Mesendoderm (in vitro differentiated cells): Measurements from ENCODE around the gene S100P.
"Not testable (repeated sequence)": the region's sequence is repeated elsewhere in the genome, so short reads cannot be mapped to it uniquely, and the experiment has no call there.

Experiments
- DNase-seq: peaks from one replicate; pipeline ENCODE4 v3.0.0; 2013
- H2AK5ac ChIP-seq: 2 replicates; pipeline ENCODE4 v1.6.1; 2013; ENCODE audit warnings: low read length, inconsistent platforms
- H2BK120ac ChIP-seq: 2 replicates; pipeline ENCODE4 v1.6.1; 2013; ENCODE audit warnings: low read depth, mild to moderate bottlenecking, low read length, moderate library complexity, mixed read lengths
- H2BK15ac ChIP-seq: replicated peaks from 2 replicates; pipeline ENCODE4 v1.6.1; 2013; ENCODE audit warnings: low read depth, mild to moderate bottlenecking, moderate library complexity
- H2BK5ac ChIP-seq: 2 replicates; pipeline ENCODE4 v1.6.1; 2013; ENCODE audit warnings: low read length, inconsistent platforms
- H3K18ac ChIP-seq: 2 replicates; pipeline ENCODE4 v1.6.1; 2013; ENCODE audit warnings: mild to moderate bottlenecking, low read length, mixed read lengths
- H3K23ac ChIP-seq: one replicate; pipeline ENCODE4 v1.6.1; 2013; ENCODE audit warnings: low read length
- H3K27ac ChIP-seq: 2 replicates; pipeline ENCODE4 v1.5.1; 2013; ENCODE audit warnings: low read depth, mild to moderate bottlenecking, inconsistent platforms, low read length, moderate library complexity
- H3K27me3 ChIP-seq: 2 replicates; pipeline ENCODE4 v1.6.1; 2013; ENCODE audit warnings: low read length, control low read depth, mild to moderate bottlenecking, inconsistent platforms; ENCODE audit not compliant: insufficient read depth, poor library complexity
- H3K36me3 ChIP-seq: 2 replicates; pipeline ENCODE4 v1.6.1; 2013; ENCODE audit warnings: low read length, inconsistent platforms; ENCODE audit not compliant: control insufficient read depth, insufficient read depth
- H3K4ac ChIP-seq: one replicate; pipeline ENCODE4 v1.6.1; 2013; ENCODE audit warnings: low read depth, mild to moderate bottlenecking, low read length, moderate library complexity
- H3K4me1 ChIP-seq: 2 replicates; pipeline ENCODE4 v1.6.1; 2013; ENCODE audit warnings: low read depth, low read length, inconsistent platforms; ENCODE audit not compliant: control insufficient read depth
- H3K4me2 ChIP-seq: 2 replicates; pipeline ENCODE4 v1.6.1; 2013; ENCODE audit warnings: low read length
- H3K4me3 ChIP-seq: 2 replicates; pipeline ENCODE4 v1.5.1; 2013; ENCODE audit warnings: mild to moderate bottlenecking, low read length
- H3K56ac ChIP-seq: one replicate; pipeline ENCODE4 v1.6.1; 2013; ENCODE audit warnings: low read length
- H3K79me1 ChIP-seq: 2 replicates; pipeline ENCODE4 v1.6.1; 2013; ENCODE audit warnings: low read length, inconsistent platforms
- H3K79me2 ChIP-seq: 2 replicates; pipeline ENCODE4 v1.6.1; 2013; ENCODE audit warnings: mild to moderate bottlenecking, low read length; ENCODE audit not compliant: control insufficient read depth, insufficient read depth
- H3K9ac ChIP-seq: 2 replicates; pipeline ENCODE4 v1.6.1; 2013; ENCODE audit warnings: low read length, inconsistent platforms
- H4K5ac ChIP-seq: one replicate; pipeline ENCODE4 v1.6.1; 2013; ENCODE audit warnings: low read length
- H4K8ac ChIP-seq: one replicate; pipeline ENCODE4 v1.6.1; 2013; ENCODE audit warnings: low read depth, mild to moderate bottlenecking, control low read depth, low read length, moderate library complexity
- WGBS: extraction: QIAGEN DNeasy Blood & Tissue Kit; methylation state at CpG from one replicate; pipeline ENCODE4 v1.1.7; 2013; ENCODE audit warnings: low lambda C conversion rate, missing lambda C conversion rate; ENCODE audit not compliant: insufficient coverage; ENCODE audit errors: extremely low coverage; 5-methylcytosine and 5-hydroxymethylcytosine counted together

Gene S100P

GRCh38 chr4:6723851-6724250 is 30.2 kb downstream of the S100P start:
- Histone ChIP-seq H2BK15ac (no peak overlapping the region), H3K9ac (no peak overlapping the region), H3K79me1 (no peaks in the 10 kb centered on the region), H3K27me3 (no peaks in the 10 kb centered on the region), H3K4me2 (no peak overlapping the region), H3K4me3 (no peak overlapping the region), H3K27ac (no peak overlapping the region), H4K8ac (no peak overlapping the region), H2AK5ac (no peak overlapping the region), H3K4ac (no peak overlapping the region), H3K56ac (no peak overlapping the region), H3K79me2 (no peaks in the 10 kb centered on the region), H2BK120ac (no peak overlapping the region), H3K36me3 (no peaks in the 10 kb centered on the region), H4K5ac (no peak overlapping the region), H3K18ac (no peak overlapping the region), H2BK5ac (no peak overlapping the region), H3K4me1 (no peaks in the 10 kb centered on the region), H3K23ac (no peak overlapping the region)
- no peak for DNase-seq
- WGBS: no CpG with 5 or more reads among the region's 8 CpGs

- Histone ChIP-seq H4K8ac (no peak overlapping the region), H3K36me3 (no peaks in the 10 kb centered on the region), H3K79me2 (no peaks in the 10 kb centered on the region), H2BK15ac (no peak overlapping the region), H3K4ac (no peak overlapping the region), H3K56ac (no peak overlapping the region), H3K23ac (no peak overlapping the region), H2AK5ac (no peak overlapping the region), H3K4me1 (no peaks in the 10 kb centered on the region), H2BK120ac (no peak overlapping the region), H3K18ac (no peak overlapping the region), H3K4me2 (no peak overlapping the region), H4K5ac (no peak overlapping the region), H3K79me1 (no peaks in the 10 kb centered on the region), H3K4me3 (no peak overlapping the region), H3K27me3 (no peaks in the 10 kb centered on the region), H2BK5ac (no peak overlapping the region), H3K27ac (no peak overlapping the region), H3K9ac (no peak overlapping the region)
- DNase-seq: no peak
- no CpG with 5 or more reads among the region's 21 CpGs for WGBS
Measured at GRCh38 chr4:6724421-6725111, 30.9 kb downstream of the S100P start.

- H3K79me2 ChIP-seq, H3K27ac ChIP-seq, H3K9ac ChIP-seq, H2AK5ac ChIP-seq, H2BK120ac ChIP-seq, H3K4me2 ChIP-seq, H3K4me1 ChIP-seq, H4K5ac ChIP-seq, H2BK5ac ChIP-seq, H3K18ac ChIP-seq, DNase-seq, H3K4ac ChIP-seq, H3K36me3 ChIP-seq, H3K79me1 ChIP-seq, H3K23ac ChIP-seq, H3K4me3 ChIP-seq, H3K56ac ChIP-seq, H3K27me3 ChIP-seq, H4K8ac ChIP-seq, H2BK15ac ChIP-seq: not testable (repeated sequence)
- whole genome bisulfite sequencing: 100% methylated on average over 7 of the region's 16 CpGs
Measured at GRCh38 chr4:6725427-6725961, 31.8 kb downstream of the S100P start.

GRCh38 chr4:6727081-6727942 is 33.6 kb downstream of the S100P start:
- Histone ChIP-seq H2BK120ac (no peak overlapping the region), H2AK5ac (no peak overlapping the region), H2BK5ac (no peak overlapping the region), H4K8ac (no peak overlapping the region), H3K79me2 (no peaks in the 10 kb centered on the region), H3K23ac (no peak overlapping the region), H4K5ac (no peak overlapping the region), H3K4me1 (no peaks in the 10 kb centered on the region), H3K27me3 (no peaks in the 10 kb centered on the region), H3K4ac (no peak overlapping the region), H3K56ac (peak overlapping the region; percentile 11), H3K27ac (no peak overlapping the region), H3K18ac (peak overlapping the region; percentile 51), H2BK15ac (no peak overlapping the region), H3K9ac (no peak overlapping the region), H3K4me3 (no peak overlapping the region), H3K4me2 (no peak overlapping the region), H3K36me3 (no peaks in the 10 kb centered on the region), H3K79me1 (no peaks in the 10 kb centered on the region)
- WGBS: no CpG with 5 or more reads among the region's 31 CpGs
- peak; percentile 44 for DNase-seq

- Histone ChIP-seq H3K23ac (no peak overlapping the region), H2BK15ac (no peak overlapping the region), H3K27me3 (no peaks in the 10 kb centered on the region), H2AK5ac (no peak overlapping the region), H2BK5ac (no peak overlapping the region), H3K27ac (no peak overlapping the region), H3K56ac (no peak overlapping the region), H2BK120ac (no peak overlapping the region), H4K5ac (no peak overlapping the region), H3K79me1 (no peaks in the 10 kb centered on the region), H3K4ac (no peak overlapping the region), H3K79me2 (no peaks in the 10 kb centered on the region), H4K8ac (no peak overlapping the region), H3K4me2 (no peak overlapping the region), H3K18ac (no peak overlapping the region), H3K4me3 (no peak overlapping the region), H3K4me1 (no peaks in the 10 kb centered on the region), H3K36me3 (no peaks in the 10 kb centered on the region), H3K9ac (no peak overlapping the region)
- no peak for DNase-seq
- WGBS: no CpG with 5 or more reads among the region's 3 CpGs
Measured at GRCh38 chr4:6727943-6728250, 34.2 kb downstream of the S100P start.
